ENCODE measurements around the gene AFF4. TPM values are rescaled to one million over a fixed set of nuclear protein-coding genes. Genes with fewer than 3 reads are reported as not detected.
A peak's percentile ranks its signal among the peaks of the same experiment; 100 is the strongest.

The AFF4 gene
- total and polyA plus RNA-seq, 9 of the 15 experiments (the other 6 are each of a cell fraction or from before 2014, with no cell fraction given): 1.7 to 25.8 (median 17.9) TPM

- Histone ChIP-seq H3K9me1 (ENCODE audit: control insufficient read depth, insufficient read depth, low read length) (no peaks in the 10 kb centered on the region), H3K4me3 (no peak overlapping the region), H3K9ac (ENCODE audit: insufficient read depth in 1 of 2, low read depth in 2 of 2, low read length in 2 of 2) (no peak overlapping the region), H3K4me1 (replicated peaks in 1 of 2; ENCODE audit: control insufficient read depth in 2 of 2, insufficient read depth in 2 of 2, low read length in 2 of 2) (peaks cover 10 to 27% of the 10 kb centered on the region in 2 experiments), H3K9me3 (replicated peaks; ENCODE audit: control insufficient read depth, insufficient read depth, low read depth, low read length) (no peaks in the 10 kb centered on the region), H3K27ac (ENCODE audit: extremely low read depth, low read depth, low read length) (no peak overlapping the region), H3K79me2 (ENCODE audit: control insufficient read depth, insufficient read depth, low read length) (peaks cover 23% of the 10 kb centered on the region), H4K20me1 (replicated peaks; ENCODE audit: control insufficient read depth, insufficient read depth, low read length) (peaks cover 4% of the 10 kb centered on the region; the same call in 1 of the 2 replicates), H3K36me3 (ENCODE audit: control insufficient read depth, insufficient read depth, low read length) (peaks cover 59% of the 10 kb centered on the region), H3K4me2 (ENCODE audit: insufficient read depth, low read length) (no peak overlapping the region), H2AFZ (ENCODE audit: low read depth, low read length) (no peak overlapping the region), H3K27me3 (ENCODE audit: control insufficient read depth in 2 of 2, insufficient read depth in 2 of 2, low read length in 2 of 2) (no peaks in the 10 kb centered on the region)
- ATAC-seq (no peak), FAIRE-seq (no peak), DNase-seq (ENCODE audit: extremely low read depth in 1 of 4, low spot score in 3 of 4) (no peak)
- intact Hi-C loops (cut with micrococcal nuclease): no loop called here
- POLR2A ChIA-PET: interaction anchor here (0.6 to 2.0 kb wide), 8 partner anchors 9 to 642 kb away, joined by 3 to 7 read pairs (median 4); no protein-coding TSS in a partner anchor
- TF ChIP-seq ZBTB11 (CRISPR knock-in tag; IDR thresholded peaks at IDR 0.05) (no peak), BRCA1 (IDR thresholded peaks at IDR 0.05) (no peak), BRCA1 (CRISPR knock-in tag; IDR thresholded peaks at IDR 0.05) (no peak), HNRNPUL1 (IDR thresholded peaks at IDR 0.05; ENCODE audit: low read length) (no peak), SUPT5H (IDR thresholded peaks at IDR 0.05) (0 out of 2 replicates have a peak, but pooled peaks have one; percentile 0), RBBP5 (IDR thresholded peaks at IDR 0.05; ENCODE audit: borderline replicate concordance, insufficient read depth, low read length, poor library complexity, severe bottlenecking) (no peak), USF2 (CRISPR knock-in tag; IDR thresholded peaks at IDR 0.05) (no peak), POLR2AphosphoS2 (IDR thresholded peaks at IDR 0.05; ENCODE audit: low read length) (peak; percentile 27; the same call in 1 of the 2 replicates), POU5F1 (IDR thresholded peaks at IDR 0.05; ENCODE audit: borderline replicate concordance, low read depth, low read length, partially characterized antibody) (no peak), RNF2 (IDR thresholded peaks at IDR 0.05) (no peak), XRCC3 (IDR thresholded peaks at IDR 0.05) (no peak), ZNF408 (CRISPR knock-in tag; IDR thresholded peaks at IDR 0.05; ENCODE audit: low read depth) (no peak)
- BruUV-seq (replicated peaks): no TSS peak
- CTCF ChIA-PET (ENCODE audit: low intra/inter-chr PET ratio): no interaction called here
- in situ Hi-C loops (cut with MboI): loop anchor here (5.0 kb wide), 1 partner anchor 344 kb away; no protein-coding TSS in a partner anchor
- 51% methylated on average over 2 of the region's 2 CpGs for WGBS (ENCODE audit: insufficient coverage, low coverage, missing lambda C conversion rate)
These were observed 92.6 kb downstream of the AFF4 start for GRCh38 chr5:132870801-132871200.

Measured in K562 (cell line).